Measurements from ENCODE around the gene MR1. TPM values are rescaled to one million over a fixed set of nuclear protein-coding genes. Genes with fewer than 3 reads are reported as not detected.
A peak's percentile ranks its signal among the peaks of the same experiment; 100 is the strongest.

Gene MR1
- total and polyA plus RNA-seq, 9 of the 15 experiments (the other 6 are each of a cell fraction or from before 2014, with no cell fraction given), result 9.7 to 21.7 (median 15.6) TPM

GRCh38 chr1:181033799-181034451 lies at the start of gene MR1 (continued):
- TF ChIP-seq HIVEP1 (CRISPR knock-in tag; IDR thresholded peaks at IDR 0.05) (no peak), SRSF3 (IDR thresholded peaks at IDR 0.05; ENCODE audit: insufficient read depth, low read length) (no peak), ZNF407 (IDR thresholded peaks at IDR 0.05; ENCODE audit: low read depth) (no peak), ZNF586 (CRISPR knock-in tag; conservative IDR thresholded peaks at IDR 0.05) (no peak), BRD9 (IDR thresholded peaks at IDR 0.05; ENCODE audit: low read depth, partially characterized antibody) (peak; percentile 81), C11orf30 (IDR thresholded peaks at IDR 0.05; ENCODE audit: low read depth) (peak; percentile 96), BCL6 (CRISPR knock-in tag; IDR thresholded peaks at IDR 0.05) (no peak), MAFF (IDR thresholded peaks at IDR 0.05; ENCODE audit: low read length) (peak; percentile 84), SNRNP70 (optimal IDR thresholded peaks at IDR 0.05; ENCODE audit: low read depth, low read length) (no peak), HNRNPH1 (optimal IDR thresholded peaks at IDR 0.05; ENCODE audit: low read depth, low read length) (no peak), NFIX (CRISPR knock-in tag; IDR thresholded peaks at IDR 0.05; ENCODE audit: low read depth) (no peak), KAT8 (IDR thresholded peaks at IDR 0.05; ENCODE audit: low read depth) (no peak), NFIC (IDR thresholded peaks at IDR 0.05) (no peak), L3MBTL2 (IDR thresholded peaks at IDR 0.05) (no peak), SRSF9 (IDR thresholded peaks at IDR 0.05; ENCODE audit: borderline replicate concordance, low read depth, low read length) (no peak), ZBTB17 (CRISPR knock-in tag; IDR thresholded peaks at IDR 0.05) (no peak), ETV6 (IDR thresholded peaks at IDR 0.05; ENCODE audit: borderline replicate concordance in 1 of 2, low read depth in 2 of 2, low read length in 1 of 2) (no peak), ETV6 (CRISPR knock-in tag; IDR thresholded peaks at IDR 0.05; ENCODE audit: borderline replicate concordance) (no peak), MYBL2 (IDR thresholded peaks at IDR 0.05; ENCODE audit: low read depth) (no peak), MYBL2 (CRISPR knock-in tag; IDR thresholded peaks at IDR 0.05; ENCODE audit: borderline replicate concordance) (no peak), KDM4B (IDR thresholded peaks at IDR 0.05; ENCODE audit: borderline replicate concordance in 2 of 2, low read depth in 1 of 2) (no peak), RBM22 (IDR thresholded peaks at IDR 0.05; ENCODE audit: low read depth, low read length, poor library complexity, severe bottlenecking) (no peak), HSF4 (CRISPR knock-in tag; IDR thresholded peaks at IDR 0.05; ENCODE audit: borderline replicate concordance) (no peak), RHOXF2B (CRISPR knock-in tag; conservative IDR thresholded peaks at IDR 0.05) (no peak)
